HG03097 (cell line): ENCODE results near the gene MAPK1.
A peak's percentile ranks its signal among the peaks of the same experiment; 100 is the strongest.
"Not testable (repeated sequence)": the region's sequence is repeated elsewhere in the genome, so short reads cannot be mapped to it uniquely, and the experiment has no call there.

Experiments used
- ATAC-seq: cut with Tn5 transposase; IDR thresholded peaks from one replicate; pipeline ENCODE4 v1.9.1; 2021; ENCODE audit not compliant: unreplicated experiment, low FRiP score

Gene MAPK1

DNA sequence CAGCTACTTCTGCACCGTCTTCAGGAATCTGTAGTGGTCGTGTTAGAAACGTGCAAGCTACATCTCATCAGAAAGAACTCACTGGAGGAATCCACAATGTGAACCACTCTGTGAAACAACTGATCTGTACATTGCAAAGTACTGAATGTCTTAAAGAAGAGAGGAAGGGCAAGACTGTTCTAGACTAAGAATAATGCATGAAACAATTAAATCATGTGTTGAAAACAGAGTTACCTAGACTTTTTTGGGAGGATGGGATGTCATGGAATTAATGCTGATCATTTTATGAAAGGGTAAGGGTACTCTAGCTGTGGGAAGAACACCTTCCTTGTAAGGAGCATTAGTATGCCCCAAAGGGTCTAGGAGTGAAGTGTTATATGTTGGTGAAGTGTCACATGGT, 71.2 kb downstream of the MAPK1 start:
- no peak for ATAC-seq

GRCh38 chr22:21793716-21794115, 73.7 kb downstream of the MAPK1 start:
- ATAC-seq = not testable (repeated sequence)

- no peak for ATAC-seq
These were observed 75.5 kb downstream of the MAPK1 start for GRCh38 chr22:21791635-21792625.

- not testable (repeated sequence) for ATAC-seq
These were observed 76.4 kb downstream of the MAPK1 start for GRCh38 chr22:21790849-21791610.

DNA sequence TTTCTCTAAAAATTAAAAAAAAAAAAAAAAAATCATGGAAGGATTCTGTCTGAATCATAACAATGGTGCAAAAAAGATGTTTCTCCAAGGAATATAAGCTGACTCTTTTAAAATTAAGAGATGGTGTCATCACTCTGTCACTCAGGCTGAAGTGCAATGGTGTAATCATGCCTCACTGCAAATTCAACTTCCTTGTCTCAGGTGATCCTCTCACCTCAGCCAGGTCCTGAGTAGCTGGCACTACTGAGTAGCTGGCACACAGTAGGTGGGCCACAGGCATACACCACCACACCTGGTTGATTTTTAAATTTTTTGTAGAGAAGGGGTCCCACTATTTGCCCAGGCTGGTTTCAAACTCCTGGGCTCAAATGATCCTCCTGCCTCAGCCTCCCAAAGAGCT, 77.1 kb downstream of the MAPK1 start:
- no peak for ATAC-seq

DNA sequence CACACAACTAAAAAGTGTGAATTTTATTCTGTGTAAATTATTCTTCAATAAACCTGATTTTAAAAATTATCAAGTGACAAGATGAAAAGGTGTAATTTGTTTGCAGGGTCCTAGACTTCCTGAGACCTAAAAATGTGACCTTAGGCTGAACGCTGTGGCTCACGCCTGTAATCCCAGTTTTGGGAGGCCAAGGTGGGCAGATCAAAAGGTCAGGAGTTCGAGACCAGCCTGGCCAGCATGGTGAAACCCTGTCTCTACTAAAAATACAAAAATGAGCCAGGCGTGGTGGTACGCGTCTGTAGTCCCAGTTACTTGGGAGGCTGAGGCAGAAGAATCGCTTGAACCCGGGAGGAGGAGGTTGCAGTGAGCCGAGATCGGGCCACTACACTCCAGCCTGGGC, 79.9 kb downstream of the MAPK1 start:
- ATAC-seq = not testable (repeated sequence)

DNA sequence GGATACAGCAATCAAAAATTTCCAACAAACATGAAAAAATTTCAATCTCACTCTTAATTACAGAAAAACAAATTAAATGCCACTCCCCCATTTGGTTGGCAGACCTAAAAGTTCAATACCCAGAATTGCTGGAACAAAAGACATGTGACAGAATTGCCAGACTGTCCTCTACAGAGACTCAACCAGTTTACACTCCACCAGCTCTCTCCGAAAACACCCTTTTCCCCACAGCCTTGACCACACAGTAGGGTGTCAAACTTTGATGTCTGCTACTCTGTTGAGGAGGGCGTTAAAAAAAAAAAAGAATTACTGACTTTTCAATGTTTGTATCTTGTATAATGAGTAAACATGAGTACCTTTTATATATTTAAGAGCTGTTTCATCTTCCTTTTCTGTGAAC, 87.2 kb downstream of the MAPK1 start:
- no peak for ATAC-seq

DNA sequence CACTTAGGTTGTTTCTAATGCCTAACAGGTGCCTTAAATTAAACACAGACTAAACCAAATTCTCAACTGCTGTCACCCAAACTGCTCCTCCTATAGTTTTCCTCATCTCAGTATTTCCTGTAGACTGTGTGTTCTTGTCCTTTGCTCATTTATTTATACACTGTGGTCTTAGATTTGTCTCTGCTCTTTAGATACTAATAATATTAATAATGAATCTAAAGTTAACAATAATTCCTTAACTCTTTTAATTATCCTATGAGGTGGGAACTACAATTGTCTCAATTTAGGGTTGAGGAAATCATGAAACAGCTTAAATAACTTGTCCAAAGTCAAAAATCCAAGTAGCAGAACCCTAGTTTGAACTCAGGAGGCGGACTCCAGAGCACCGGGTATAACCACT, 88.0 kb downstream of the MAPK1 start:
- no peak for ATAC-seq

DNA sequence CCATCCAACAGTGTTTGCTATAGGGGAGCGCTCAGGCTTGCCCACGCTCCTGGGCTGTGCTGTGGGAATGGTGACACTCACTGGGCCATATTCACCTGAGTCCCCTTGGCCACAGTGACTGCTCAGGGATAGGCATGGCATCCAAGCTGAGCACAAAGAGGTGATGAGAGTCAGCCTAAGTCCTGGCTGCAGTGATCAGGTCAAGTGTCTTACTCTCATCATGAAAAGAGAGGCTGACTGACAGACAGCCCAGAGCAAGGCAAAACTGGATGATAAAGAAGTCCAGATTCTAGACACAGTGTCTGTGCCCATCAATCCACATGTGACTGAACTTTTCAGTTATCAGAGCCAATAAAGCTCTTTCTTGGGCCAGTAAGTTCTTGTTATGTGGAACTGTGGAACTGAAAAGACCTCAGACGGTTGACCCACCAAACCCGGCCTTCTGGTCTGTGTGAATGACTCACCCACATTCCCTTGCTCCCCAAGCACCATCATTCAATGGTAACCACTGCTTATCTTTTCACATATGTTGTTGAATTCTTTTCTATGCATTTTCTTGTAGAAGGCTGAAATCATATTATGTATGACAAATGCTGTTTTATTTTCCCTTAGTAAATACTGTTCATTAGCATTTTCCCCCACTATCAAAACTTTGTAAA, 88.6 kb downstream of the MAPK1 start:
- ATAC-seq = no peak

DNA sequence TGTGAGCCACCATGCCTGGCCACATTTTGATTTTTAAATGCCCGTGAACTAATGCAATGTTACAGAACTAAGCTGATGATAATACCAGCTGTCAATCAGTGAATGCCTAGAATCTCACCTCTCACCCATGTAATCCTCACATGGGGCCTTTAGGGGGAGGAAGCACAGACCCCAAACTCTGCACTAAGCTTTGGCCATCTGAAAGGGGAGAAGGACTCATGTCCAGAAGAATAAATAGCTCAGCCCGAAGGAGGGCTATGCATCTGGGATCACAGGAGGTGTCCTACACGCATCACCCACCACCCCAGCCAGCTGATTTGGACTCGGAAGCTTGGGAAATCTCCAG, 95.8 kb downstream of the MAPK1 start:
- no peak for ATAC-seq

DNA sequence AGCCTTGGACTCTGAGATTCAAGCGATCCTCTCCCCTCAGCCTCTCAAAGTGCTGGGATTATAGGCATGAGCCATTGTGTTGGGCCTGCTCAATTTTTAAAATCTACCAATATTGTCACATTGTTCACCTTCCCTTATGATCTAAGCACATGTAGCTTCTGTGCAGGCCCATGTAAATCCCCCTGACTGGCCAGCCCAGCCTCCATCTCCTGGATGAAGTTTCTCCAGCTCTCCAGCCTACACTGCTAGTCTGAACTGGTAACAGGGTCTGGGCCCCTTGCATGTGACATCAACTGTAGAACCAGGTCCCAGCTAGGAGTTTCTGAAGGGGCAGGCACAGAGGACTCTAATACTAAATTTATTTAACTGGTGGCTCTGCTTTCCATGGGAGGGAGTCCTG, 99.0 kb downstream of the MAPK1 start:
- ATAC-seq = no peak

DNA sequence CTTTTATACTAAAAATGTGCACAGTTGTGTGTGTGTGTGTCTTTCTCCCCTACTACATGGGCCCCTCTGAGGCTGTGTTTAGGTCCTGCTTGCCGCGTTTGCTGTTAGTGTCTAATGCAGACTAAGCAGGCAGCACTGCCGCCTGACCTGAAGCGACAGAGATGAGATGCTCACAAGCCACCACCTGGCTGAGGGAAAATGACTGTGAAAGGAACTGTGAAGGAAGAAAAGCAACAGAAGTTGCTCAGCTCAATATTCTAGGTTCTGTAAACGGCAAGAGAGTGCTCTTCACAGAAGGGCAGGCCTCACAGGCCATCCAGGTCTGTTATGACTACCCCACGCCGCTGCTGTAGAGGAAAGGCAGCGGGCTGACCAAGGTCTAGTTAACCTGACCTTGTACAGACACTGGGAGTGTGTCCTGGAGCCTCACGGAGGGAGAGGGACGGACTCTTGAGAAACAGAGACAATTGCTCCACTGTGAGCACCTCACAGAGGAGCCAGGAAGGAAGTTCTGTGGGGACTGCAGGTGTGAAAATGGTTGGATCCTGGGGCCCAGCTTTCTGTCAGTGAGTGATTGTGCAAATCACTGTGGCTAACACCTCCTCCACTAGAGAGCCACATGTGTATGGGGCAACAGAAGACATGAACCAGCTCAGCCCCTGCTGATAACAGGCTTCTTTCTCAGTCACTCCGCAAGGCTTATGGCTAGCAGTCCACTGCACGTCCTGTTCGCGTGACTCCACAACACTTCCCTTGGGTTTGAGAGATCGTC, 100.6 kb downstream of the MAPK1 start:
- ATAC-seq = peak; percentile 56

- ATAC-seq = no peak
These were observed 101.4 kb downstream of the MAPK1 start for GRCh38 chr22:21765909-21766529.

GRCh38 chr22:21764038-21764804, 103.2 kb downstream of the MAPK1 start:
- ATAC-seq = no peak

DNA sequence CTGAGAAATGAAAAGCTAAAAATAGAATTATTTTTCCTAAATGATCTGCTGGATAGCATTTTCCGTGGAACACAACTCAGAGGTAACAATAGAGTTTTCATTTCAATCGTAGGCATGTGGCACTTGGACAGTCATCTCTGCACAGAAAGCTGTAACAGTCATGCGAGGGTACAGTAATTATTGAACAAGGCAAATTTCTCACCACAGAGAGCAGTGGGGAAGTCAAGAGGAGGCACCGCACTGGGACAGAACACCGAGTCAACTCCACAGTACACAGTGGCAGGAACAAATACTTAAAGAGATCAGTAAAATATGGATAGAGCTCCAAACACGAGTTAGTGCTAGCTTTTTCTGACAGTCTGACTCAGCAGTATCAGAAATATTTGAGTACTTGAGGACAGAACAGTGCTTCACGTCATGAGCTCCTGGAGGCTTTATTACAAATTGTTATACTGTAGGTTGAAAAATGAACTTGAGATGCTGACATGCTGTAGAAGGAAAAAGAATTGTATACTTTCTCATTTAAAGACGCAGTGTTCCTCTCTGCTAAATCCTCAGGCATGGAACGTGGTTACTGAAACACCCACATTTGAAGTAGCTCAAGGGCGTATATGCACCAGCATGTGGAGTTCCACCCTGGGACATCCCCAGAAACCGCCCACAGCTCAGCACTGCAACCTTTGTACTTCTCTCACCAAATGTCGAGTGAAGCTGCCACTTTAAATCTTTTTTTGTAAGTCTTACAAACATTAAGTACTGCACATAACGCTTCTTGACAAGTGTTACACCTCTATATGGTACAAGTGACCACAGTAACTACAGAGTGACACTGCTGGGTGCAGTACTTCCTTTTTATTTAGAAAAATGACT, 104.5 kb downstream of the MAPK1 start:
- no peak for ATAC-seq

GRCh38 chr22:21761994-21762680, 105.3 kb downstream of the MAPK1 start:
- ATAC-seq = no peak

DNA sequence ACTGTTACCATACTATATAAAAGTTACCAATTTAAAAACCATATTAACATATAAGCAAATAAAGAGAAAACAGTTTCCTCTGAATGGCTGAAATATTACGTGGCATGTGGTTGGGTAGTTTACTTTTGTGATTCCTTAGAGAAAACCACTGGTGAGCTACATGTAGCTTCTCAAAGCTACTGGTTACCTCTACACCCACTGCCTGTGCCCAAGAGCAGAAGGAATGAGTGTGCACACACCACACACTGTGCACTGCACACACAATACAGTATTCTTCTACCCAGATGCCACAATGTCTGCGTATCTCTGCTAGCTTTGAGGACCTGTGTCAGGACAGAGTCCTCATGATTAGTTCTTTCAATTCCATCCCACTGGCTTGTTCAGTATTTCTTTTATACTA, 106.4 kb downstream of the MAPK1 start:
- ATAC-seq = no peak

GRCh38 chr22:21760640-21761039, 106.8 kb downstream of the MAPK1 start:
- ATAC-seq = no peak
